ENCODE data around the gene SLC44A1.

DNA sequence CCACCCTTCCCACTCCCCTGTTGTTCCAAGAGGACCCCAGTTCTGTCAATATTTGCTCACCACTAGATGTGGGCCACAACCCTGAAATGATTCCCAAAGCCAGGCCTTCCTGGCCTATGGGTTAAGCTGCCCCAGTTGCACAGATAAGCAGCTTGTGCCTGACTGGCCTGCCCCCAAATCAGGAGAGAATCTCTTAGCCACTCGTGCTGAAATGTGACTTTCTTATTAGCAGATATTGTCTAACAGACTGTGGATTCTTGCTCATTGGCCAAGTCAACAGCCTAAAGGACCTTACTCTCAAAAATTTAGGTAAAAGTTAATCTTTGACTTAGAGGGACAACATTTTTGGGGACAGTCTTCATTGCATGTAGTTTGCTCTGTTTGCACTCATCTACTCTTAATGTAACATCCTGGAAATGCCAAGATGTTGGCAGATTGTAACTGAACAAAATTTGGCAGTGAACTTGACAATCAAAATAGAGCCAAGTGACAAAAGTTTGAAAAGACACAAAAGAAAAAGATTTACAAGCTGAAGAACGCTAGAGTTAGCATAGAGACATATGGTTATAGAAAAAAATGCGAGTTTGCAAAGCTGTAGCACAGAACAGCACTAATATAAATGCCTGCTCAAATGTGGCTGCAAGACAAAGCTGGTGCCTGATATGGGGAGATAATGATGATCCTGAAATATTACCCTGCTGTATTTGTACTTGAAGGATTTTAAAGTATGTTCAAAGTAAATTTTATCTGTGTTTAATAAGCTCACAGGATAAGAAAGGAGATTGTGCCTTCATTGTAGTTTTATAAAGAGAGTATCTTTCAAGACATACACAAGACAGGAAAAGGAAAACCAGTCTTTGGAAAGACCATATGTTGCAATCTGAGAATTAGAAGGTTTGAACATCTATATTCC is 174.4 kb downstream of the SLC44A1 start:
- TF ChIP-seq, protein P1, sequence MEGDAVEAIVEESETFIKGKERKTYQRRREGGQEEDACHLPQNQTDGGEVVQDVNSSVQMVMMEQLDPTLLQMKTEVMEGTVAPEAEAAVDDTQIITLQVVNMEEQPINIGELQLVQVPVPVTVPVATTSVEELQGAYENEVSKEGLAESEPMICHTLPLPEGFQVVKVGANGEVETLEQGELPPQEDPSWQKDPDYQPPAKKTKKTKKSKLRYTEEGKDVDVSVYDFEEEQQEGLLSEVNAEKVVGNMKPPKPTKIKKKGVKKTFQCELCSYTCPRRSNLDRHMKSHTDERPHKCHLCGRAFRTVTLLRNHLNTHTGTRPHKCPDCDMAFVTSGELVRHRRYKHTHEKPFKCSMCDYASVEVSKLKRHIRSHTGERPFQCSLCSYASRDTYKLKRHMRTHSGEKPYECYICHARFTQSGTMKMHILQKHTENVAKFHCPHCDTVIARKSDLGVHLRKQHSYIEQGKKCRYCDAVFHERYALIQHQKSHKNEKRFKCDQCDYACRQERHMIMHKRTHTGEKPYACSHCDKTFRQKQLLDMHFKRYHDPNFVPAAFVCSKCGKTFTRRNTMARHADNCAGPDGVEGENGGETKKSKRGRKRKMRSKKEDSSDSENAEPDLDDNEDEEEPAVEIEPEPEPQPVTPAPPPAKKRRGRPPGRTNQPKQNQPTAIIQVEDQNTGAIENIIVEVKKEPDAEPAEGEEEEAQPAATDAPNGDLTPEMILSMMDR (IDR thresholded peaks at IDR 0.05), result no peak
- TF ChIP-seq POLR2A (IDR thresholded peaks at IDR 0.05), result no peak

All from Peyer's patch (tissue), 4 donors.